HT1080 (cell line): Measurements from ENCODE around the gene MAN1C1. TPM values are rescaled to one million over a fixed set of nuclear protein-coding genes. Genes with fewer than 3 reads are reported as not detected.
A peak's percentile ranks its signal among the peaks of the same experiment; 100 is the strongest.

ENCODE experiments used
- DNase-seq: peaks from one replicate; pipeline ENCODE4 v3.0.0-alpha.2; 2015; ENCODE audit warnings: low read depth
- total RNA-seq: library from RNA; depleted of rRNA; stranded (reverse); fragments of >200 nt; shearing (Covaris generic); gene quantifications from 2 replicates; pipeline ENCODE4 v1.2.3, GENCODE V29; 2014

Gene MAN1C1
- total RNA-seq, 1 experiment from 2014 or later: not detected

- no peak for DNase-seq
Measured at GRCh38 chr1:25712299-25712970, 95.8 kb downstream of the MAN1C1 start.

- DNase-seq: no peak
Measured at GRCh38 chr1:25713961-25714360, 97.4 kb downstream of the MAN1C1 start.

DNA sequence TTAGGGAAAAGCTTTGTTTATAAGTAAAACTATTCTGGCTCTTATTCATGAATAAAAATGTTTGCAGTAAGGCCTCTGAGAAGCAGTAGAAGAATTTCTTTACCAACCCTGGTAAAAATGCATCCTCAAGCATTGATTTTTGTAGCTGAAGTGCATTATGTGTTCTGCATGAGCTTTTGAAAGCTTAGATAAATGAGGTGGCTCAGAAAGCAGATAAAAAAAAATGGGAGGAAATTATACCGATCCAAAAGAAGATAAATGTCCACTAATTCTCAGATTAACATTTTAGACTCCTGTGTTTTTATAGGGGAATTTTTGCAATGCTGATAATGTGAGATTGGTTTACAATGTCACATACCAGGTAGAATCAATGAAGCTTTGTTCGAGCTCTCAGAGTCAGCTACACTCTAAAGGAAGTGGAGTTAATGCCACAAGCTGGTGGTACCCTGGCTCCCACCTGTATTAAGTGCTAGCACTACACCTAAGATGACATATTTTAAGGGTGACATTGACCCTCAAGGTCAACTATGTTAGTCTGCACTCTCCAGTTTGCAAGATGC, 97.9 kb downstream of the MAN1C1 start:
- DNase-seq: no peak

- DNase-seq: peak; percentile 55
Measured at GRCh38 chr1:25715888-25716287, 99.3 kb downstream of the MAN1C1 start.

DNA sequence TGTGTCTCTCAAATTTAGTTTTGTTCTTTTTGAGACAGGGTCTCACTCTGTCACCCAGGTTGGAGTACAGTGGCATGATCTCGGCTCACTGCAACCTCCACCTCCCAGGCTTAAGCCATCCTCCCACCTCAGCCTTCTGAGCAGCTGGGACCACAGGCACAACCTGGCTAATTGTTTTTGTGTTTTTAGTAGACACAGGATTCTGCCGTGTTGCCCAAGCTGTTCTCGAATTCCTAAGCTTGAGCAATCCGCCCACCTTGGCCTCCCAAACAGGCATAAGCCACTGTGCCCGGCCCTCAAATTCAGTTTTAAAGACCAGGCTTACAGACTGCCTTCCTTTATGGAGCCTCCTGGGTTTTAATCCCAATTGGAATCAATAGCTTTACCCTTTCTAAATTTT, 99.7 kb downstream of the MAN1C1 start:
- DNase-seq: no peak

GRCh38 chr1:25718732-25719131, 102.1 kb downstream of the MAN1C1 start:
- DNase-seq: no peak

DNA sequence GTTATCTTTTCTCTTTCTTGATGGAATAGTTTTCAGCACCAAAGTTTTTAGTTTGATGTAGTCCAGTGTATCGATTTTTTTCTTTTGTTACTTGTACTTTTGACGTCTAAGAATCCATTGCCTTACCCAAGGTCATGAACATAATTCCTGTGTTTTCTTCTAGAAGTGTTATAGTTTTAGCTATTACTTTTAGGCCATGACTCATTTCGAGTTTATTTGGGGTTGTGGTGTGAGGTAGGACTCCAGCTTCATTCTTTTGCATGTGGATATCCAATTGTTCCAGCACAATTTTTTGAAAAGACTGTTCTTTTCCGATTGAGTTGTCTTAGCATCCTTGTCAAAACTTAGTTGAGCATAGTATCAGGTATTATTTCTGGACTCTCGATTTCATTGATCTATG, 104.0 kb downstream of the MAN1C1 start:
- no peak for DNase-seq

GRCh38 chr1:25723250-25723880, 106.8 kb downstream of the MAN1C1 start:
- DNase-seq: no peak

- DNase-seq: no peak
Measured at GRCh38 chr1:25724201-25724600, 107.6 kb downstream of the MAN1C1 start.

DNA sequence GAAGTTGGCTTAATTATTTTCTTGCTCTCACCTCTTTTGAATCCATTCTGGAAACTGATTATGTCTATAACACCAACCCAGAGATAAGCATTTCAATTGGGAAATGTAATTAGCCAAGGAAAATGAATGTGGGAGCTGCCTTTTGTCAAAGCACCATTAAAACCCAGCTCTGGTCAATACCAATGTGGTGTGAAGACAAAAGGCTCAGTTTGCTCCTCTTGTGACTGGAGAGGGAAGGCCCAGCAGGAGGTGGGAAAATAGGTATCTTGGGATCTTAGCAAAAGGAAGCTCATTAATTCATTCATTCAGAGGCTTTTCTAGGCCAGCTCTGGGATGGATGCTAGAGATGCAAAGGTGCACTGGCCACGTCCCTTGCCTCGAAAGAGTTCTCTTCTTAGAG, 108.4 kb downstream of the MAN1C1 start:
- DNase-seq: no peak

GRCh38 chr1:25725482-25725881, 108.9 kb downstream of the MAN1C1 start:
- no peak for DNase-seq

DNA sequence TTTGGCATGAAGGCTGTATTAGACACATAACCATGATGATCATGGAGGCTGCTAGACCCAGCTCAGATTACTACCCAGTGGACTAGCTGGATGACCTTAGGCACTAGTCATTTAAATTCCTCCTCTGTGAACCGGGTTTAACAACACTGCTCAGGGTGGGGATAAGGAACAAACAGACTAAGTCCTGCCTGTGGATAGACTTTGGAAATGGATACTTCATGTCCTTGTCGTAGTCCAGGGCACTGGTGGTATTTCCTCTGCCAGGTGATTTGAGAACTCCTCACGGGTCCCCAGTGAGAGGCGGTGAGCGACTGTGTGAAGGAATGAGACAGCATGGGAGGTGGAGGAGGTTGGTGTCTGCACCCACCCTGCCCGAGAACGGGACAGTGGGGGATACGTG, 110.5 kb downstream of the MAN1C1 start:
- no peak for DNase-seq

GRCh38 chr1:25727635-25728286, 111.2 kb downstream of the MAN1C1 start:
- no peak for DNase-seq

- no peak for DNase-seq
Measured at GRCh38 chr1:25728301-25728935, 111.8 kb downstream of the MAN1C1 start.

DNA sequence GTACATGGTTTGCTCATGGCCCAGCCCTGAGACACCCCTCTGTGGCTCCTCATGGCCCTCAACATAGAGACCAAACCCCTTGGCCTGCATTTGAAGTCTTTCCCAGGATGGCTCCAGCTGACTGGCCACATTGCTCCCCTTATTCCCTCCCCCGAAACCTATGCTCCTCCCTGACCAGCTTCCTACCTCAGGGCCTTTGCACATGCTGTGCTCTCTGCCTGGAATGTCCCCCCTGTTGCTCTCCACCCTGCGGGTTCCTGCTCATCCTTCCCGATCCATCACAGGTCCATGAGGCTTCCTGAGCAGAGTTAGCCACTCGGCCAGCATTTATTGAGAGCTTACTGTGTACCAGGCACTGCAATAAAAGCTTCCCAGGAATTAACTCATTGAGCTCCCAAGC, 112.5 kb downstream of the MAN1C1 start:
- no peak for DNase-seq

DNA sequence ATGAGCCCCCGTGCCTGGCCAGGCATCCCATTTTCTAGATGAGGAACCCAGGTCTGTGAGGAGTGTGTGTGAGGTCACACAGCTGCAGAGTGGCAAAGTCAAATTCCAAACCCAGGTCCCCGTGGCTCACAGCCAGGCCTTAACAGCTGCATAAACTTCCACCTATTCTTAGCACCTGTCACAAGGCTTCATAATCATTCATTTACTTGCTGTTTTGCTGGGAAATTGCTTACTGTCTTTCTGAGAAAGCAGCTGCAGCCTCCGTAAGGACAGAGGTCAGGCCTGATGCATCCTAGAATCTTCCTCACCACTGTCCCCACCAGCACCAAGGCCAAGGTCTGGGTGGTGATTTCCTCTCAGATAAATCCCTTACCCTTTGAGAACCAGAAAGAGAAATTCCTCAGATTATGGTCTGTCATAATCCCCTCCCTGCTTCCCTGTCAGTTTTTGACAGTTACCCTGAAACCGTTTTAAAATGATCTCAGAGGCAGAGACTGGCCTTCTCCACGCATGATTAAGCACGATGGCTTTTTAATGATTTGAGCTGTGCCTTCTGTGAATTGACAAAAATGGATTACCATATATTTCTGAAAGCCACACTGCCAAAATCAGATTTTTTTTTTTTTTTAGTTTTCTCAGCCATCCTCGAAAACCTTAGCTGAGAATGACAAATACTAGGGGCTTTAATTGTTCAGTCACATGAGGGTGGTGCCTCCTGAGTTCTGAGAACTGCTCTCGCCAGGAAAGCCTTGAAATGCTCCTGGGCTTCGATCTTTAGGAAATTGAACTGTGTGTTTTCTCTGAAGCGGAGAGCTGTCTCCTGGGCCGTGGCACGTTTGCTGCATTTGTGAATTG, 113.4 kb downstream of the MAN1C1 start:
- no peak for DNase-seq

- DNase-seq: no peak
Measured at GRCh38 chr1:25731148-25731547, 114.6 kb downstream of the MAN1C1 start.

DNA sequence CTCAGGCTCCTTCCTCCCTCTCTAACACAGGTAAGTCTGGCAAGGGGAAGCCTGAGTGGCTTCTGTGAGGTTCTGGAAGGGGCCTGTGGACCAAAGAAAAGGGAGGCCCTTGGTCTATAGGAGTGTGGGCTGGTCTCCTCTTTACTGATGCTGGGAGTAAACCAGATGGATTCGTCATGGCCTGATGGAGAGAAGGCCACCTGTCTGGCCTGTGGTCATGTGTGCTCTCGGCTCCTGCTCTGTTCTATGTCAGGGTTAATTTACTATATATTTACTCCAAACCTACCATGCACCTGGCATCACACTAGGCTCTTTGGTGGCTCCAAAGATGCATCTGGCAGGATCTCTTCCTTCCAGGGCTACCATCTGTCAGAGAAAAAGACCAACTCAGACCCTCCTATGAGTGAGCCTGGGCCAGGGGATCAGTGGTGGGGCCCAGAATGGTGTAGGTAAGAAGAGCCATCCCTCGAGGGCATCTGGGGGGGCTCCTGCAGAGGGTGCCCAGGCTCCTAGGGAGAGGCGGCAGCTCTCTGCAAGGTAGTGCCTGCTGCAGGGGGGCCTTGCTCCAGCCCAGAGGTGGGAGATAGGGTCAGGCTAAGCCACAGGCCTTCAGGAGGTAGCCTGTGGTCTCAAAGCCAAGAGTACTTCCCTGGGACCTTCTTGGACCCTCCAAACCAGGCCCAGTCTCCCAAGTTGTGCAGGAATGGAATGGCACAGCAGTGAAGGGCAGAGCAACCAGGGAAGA, 115.2 kb downstream of the MAN1C1 start:
- DNase-seq: no peak

GRCh38 chr1:25732821-25733220, 116.2 kb downstream of the MAN1C1 start:
- no peak for DNase-seq

DNA sequence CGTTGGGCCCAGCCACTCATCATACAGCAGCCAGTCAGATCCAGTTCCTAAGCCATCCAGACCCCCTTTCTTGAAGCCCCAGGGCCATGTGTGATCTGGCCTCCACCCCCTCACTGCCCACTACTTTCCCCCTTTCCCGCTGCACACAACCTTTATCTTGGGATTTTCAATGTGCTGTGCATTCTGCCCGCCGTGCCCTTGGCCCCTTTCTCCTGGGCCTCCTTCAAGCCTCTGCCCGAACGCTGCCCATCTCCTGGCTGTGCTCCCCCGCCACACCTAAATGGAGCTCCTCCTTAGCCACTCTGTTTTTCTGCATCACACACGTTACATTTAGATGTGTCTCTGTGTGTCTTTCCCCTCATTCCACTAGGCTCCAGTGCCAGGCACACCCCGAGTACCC, 116.7 kb downstream of the MAN1C1 start:
- DNase-seq: no peak
